ENCODE results near the gene PDE10A. TPM values are rescaled to one million over a fixed set of nuclear protein-coding genes. Genes with fewer than 3 reads are reported as not detected.

Gene PDE10A
- total and polyA plus RNA-seq, 2 of the 13 experiments (the other 11 are each of a cell fraction or from before 2014, with no cell fraction given): not detected

- TF ChIP-seq ZNF580 (CRISPR knock-in tag; IDR thresholded peaks at IDR 0.05; ENCODE audit: borderline replicate concordance, low read depth) (no peak), ZSCAN31 (CRISPR knock-in tag; IDR thresholded peaks at IDR 0.05; ENCODE audit: low read depth) (no peak)
Measured at GRCh38 chr6:165519316-165519715, 143.7 kb downstream of the PDE10A start (continued).

- ChIA-PET POLR2A (no interaction called here), CTCF (ENCODE audit: low intra/inter-chr PET ratio, low total read pairs) (no interaction called here)
- FAIRE-seq (no peak), DNase-seq (ENCODE audit: low spot score) (no peak), ATAC-seq (no peak)
- no peak overlapping the region for H3K9ac ChIP-seq (ENCODE audit: insufficient read depth, low read depth, low read length)
- H3K79me2 ChIP-seq (ENCODE audit: insufficient read depth, low read length): no peaks in the 10 kb centered on the region
- H3K9me3 ChIP-seq (ENCODE audit: low read length): no peaks in the 10 kb centered on the region
- H4K20me1 ChIP-seq (ENCODE audit: insufficient read depth, low read length): no peaks in the 10 kb centered on the region
- WGBS (ENCODE audit: low lambda C conversion rate): 38% methylated on average over 6 of the region's 6 CpGs
- H3K4me1 ChIP-seq (ENCODE audit: insufficient read depth, low read length): no peaks in the 10 kb centered on the region
- no peak overlapping the region for H3K4me2 ChIP-seq (ENCODE audit: low read depth, low read length)
- H3K27ac ChIP-seq (ENCODE audit: extremely low read length, insufficient read depth, low read length): no peak overlapping the region
- no peaks in the 10 kb centered on the region for H3K36me3 ChIP-seq (replicated peaks in 1 of 2; ENCODE audit: control insufficient read depth in 1 of 2, insufficient read depth in 2 of 2, low read length in 2 of 2)
- in situ Hi-C loops (cut with HindIII; ENCODE audit: extremely low pct_ligation_motif_present, low pct_unique_long_range_greater_than_20kb): no loop called here
- H2AFZ ChIP-seq (ENCODE audit: low read length): no peak overlapping the region
- no peaks in the 10 kb centered on the region for H3K27me3 ChIP-seq (ENCODE audit: control insufficient read depth in 1 of 2, insufficient read depth in 2 of 2, low read length in 2 of 2)
- TF ChIP-seq CREB1 (IDR thresholded peaks at IDR 0.05) (0 out of 2 replicates have a peak, but pooled peaks have one; percentile 49), CREB1 (CRISPR knock-in tag; IDR thresholded peaks at IDR 0.05) (no peak), ZNF75D (CRISPR knock-in tag; IDR thresholded peaks at IDR 0.05; ENCODE audit: borderline replicate concordance) (no peak)
- intact Hi-C loops (cut with micrococcal nuclease; ENCODE audit: unreplicated experiment): no loop called here
- BruUV-seq (replicated peaks): no TSS peak
- no peak overlapping the region for H3K4me3 ChIP-seq (replicated peaks in 1 of 3; ENCODE audit: insufficient read depth in 1 of 3, low read depth in 2 of 3, low read length in 3 of 3)
Measured at GRCh38 chr6:165515963-165516624, 146.9 kb downstream of the PDE10A start.

GRCh38 chr6:165514621-165515020, 148.4 kb downstream of the PDE10A start:
- 11% methylated on average over 4 of the region's 4 CpGs for WGBS (ENCODE audit: low lambda C conversion rate)
- CTCF ChIA-PET (ENCODE audit: low intra/inter-chr PET ratio, low total read pairs): no interaction called here
- no peak overlapping the region for H3K4me2 ChIP-seq (ENCODE audit: low read depth, low read length)

More at GRCh38 chr6:165514621-165515020, 148.4 kb downstream of the PDE10A start:
- H3K79me2 ChIP-seq (ENCODE audit: insufficient read depth, low read length): no peaks in the 10 kb centered on the region
- BruUV-seq (replicated peaks): no TSS peak
- H3K27ac ChIP-seq (ENCODE audit: extremely low read length, insufficient read depth, low read length): no peak overlapping the region
- H4K20me1 ChIP-seq (ENCODE audit: insufficient read depth, low read length): no peaks in the 10 kb centered on the region
- intact Hi-C loops (cut with micrococcal nuclease; ENCODE audit: unreplicated experiment) (no loop called here), in situ Hi-C loops (cut with HindIII; ENCODE audit: extremely low pct_ligation_motif_present, low pct_unique_long_range_greater_than_20kb) (no loop called here)
- H3K4me1 ChIP-seq (ENCODE audit: insufficient read depth, low read length): no peaks in the 10 kb centered on the region
- no peak overlapping the region for H3K9ac ChIP-seq (ENCODE audit: insufficient read depth, low read depth, low read length)
- DNase-seq (ENCODE audit: low spot score) (no peak), ATAC-seq (no peak), FAIRE-seq (no peak)
- H3K9me3 ChIP-seq (ENCODE audit: low read length): no peaks in the 10 kb centered on the region
- no peak overlapping the region for H3K4me3 ChIP-seq (replicated peaks in 1 of 3; ENCODE audit: insufficient read depth in 1 of 3, low read depth in 2 of 3, low read length in 3 of 3)
- no peak overlapping the region for H2AFZ ChIP-seq (ENCODE audit: low read length)
- TF ChIP-seq MAFK (conservative IDR thresholded peaks at IDR 0.05 in 1 of 2, IDR thresholded peaks at IDR 0.05 in 1 of 2; ENCODE audit: low read length in 2 of 2) (peak; percentile 72 to 75), MAFF (IDR thresholded peaks at IDR 0.05; ENCODE audit: low read depth, low read length) (peak; percentile 61), NFIC (IDR thresholded peaks at IDR 0.05; ENCODE audit: low read length) (no peak)
- H3K27me3 ChIP-seq (ENCODE audit: control insufficient read depth in 1 of 2, insufficient read depth in 2 of 2, low read length in 2 of 2): no peaks in the 10 kb centered on the region
- POLR2A ChIA-PET: no interaction called here
- no peaks in the 10 kb centered on the region for H3K36me3 ChIP-seq (replicated peaks in 1 of 2; ENCODE audit: control insufficient read depth in 1 of 2, insufficient read depth in 2 of 2, low read length in 2 of 2)

All from HepG2 (cell line).